CD14-positive monocyte (primary cell): Measurements from ENCODE around the gene FAM177A1. TPM values are rescaled to one million over a fixed set of nuclear protein-coding genes. Genes with fewer than 3 reads are reported as not detected.

Experiments used
- DNase-seq, 3 donors: peaks; one replicate each; pipeline ENCODE4 v3.0.0-alpha.2; 2011 to 2022
- H2AFZ ChIP-seq: 2 replicates; pipeline ENCODE4 v1.6.0; 2012; ENCODE audit warnings: mild to moderate bottlenecking, low read depth, low read length, inconsistent platforms; ENCODE audit not compliant: insufficient read depth, poor library complexity, severe bottlenecking
- H3K27ac ChIP-seq, 2 donors: 1 replicate in 1 of 2; 2 replicates in 1 of 2; pipeline ENCODE4 v1.5.1; 2012 to 2013; ENCODE audit warnings: low read length in 2 of 2, control low read depth in 1 of 2, inconsistent platforms in 1 of 2, low read depth in 1 of 2, mild to moderate bottlenecking in 1 of 2
- H3K27me3 ChIP-seq, 2 donors: one replicate each; pipeline versions ENCODE4 v1.6.0 to v1.6.1; 2011 to 2013; ENCODE audit warnings: low read length in 2 of 2; ENCODE audit not compliant: control insufficient read depth in 2 of 2, insufficient read depth in 2 of 2
- H3K36me3 ChIP-seq, 2 donors: replicated peaks in 1 of 2; 1 replicate in 1 of 2; 2 replicates in 1 of 2; pipeline versions ENCODE4 v1.5.1 to v1.6.1; 2012 to 2013; ENCODE audit warnings: low read length in 2 of 2, control low read depth in 1 of 2, inconsistent platforms in 1 of 2, mild to moderate bottlenecking in 1 of 2; ENCODE audit not compliant: insufficient read depth in 2 of 2, control insufficient read depth in 1 of 2
- H3K4me1 ChIP-seq, 2 donors: 1 replicate in 1 of 2; 2 replicates in 1 of 2; pipeline versions ENCODE4 v1.5.1 to v1.6.1; 2012 to 2013; ENCODE audit warnings: low read length in 2 of 2, control low read depth in 1 of 2, inconsistent platforms in 1 of 2, mild to moderate bottlenecking in 1 of 2, moderate library complexity in 1 of 2; ENCODE audit not compliant: insufficient read depth in 2 of 2, control insufficient read depth in 1 of 2
- H3K4me2 ChIP-seq: replicated peaks from 2 replicates; pipeline ENCODE3; 2012; ENCODE audit warnings: low read length, moderate library complexity, mild to moderate bottlenecking; ENCODE audit not compliant: poor library complexity, severe bottlenecking; ENCODE audit errors: extremely low read depth
- H3K4me3 ChIP-seq, 3 experiments: fragments of 200-600 bp in 1 of 3; sonication (generic) in 1 of 3; replicated peaks in 1 of 3; 1 replicate in 2 of 3; 2 replicates in 1 of 3; pipeline ENCODE4 v1.5.1; 2011 to 2013; ENCODE audit warnings: low read length in 3 of 3, mild to moderate bottlenecking in 3 of 3, control low read depth in 2 of 3, low read depth in 2 of 3, inconsistent platforms in 1 of 3, moderate library complexity in 1 of 3
- H3K79me2 ChIP-seq: 2 replicates; pipeline ENCODE4 v1.6.0; 2012; ENCODE audit warnings: mild to moderate bottlenecking, control low read depth, inconsistent platforms, low read length, moderate library complexity; ENCODE audit not compliant: insufficient read depth
- H3K9ac ChIP-seq: 2 replicates; pipeline ENCODE4 v1.6.0; 2017; ENCODE audit warnings: low read length, mild to moderate bottlenecking; ENCODE audit not compliant: insufficient read depth, poor library complexity, severe bottlenecking
- H3K9me3 ChIP-seq, 2 donors: replicated peaks in 1 of 2; 1 replicate in 1 of 2; 2 replicates in 1 of 2; pipeline versions ENCODE4 v1.5.1 to v1.6.1; 2012 to 2013; ENCODE audit warnings: low read length in 2 of 2, control low read depth in 1 of 2; ENCODE audit not compliant: control insufficient read depth in 1 of 2, insufficient read depth in 1 of 2
- H4K20me1 ChIP-seq: 2 replicates; pipeline ENCODE4 v1.6.0; 2012; ENCODE audit warnings: mild to moderate bottlenecking, low read length, control low read depth, moderate library complexity; ENCODE audit not compliant: insufficient read depth
- H3K27ac Mint-ChIP-seq, 7 donors: one replicate each; pipeline ENCODE4 v1.8.0; 2020; ENCODE audit warnings: mild to moderate bottlenecking in 7 of 7, mixed read lengths in 7 of 7, moderate library complexity in 6 of 7, inconsistent platforms in 2 of 7
- H3K27me3 Mint-ChIP-seq, 3 donors: one replicate each; pipeline ENCODE4 v1.8.0; 2021 to 2022; ENCODE audit warnings: low read depth in 3 of 3, mild to moderate bottlenecking in 3 of 3, mixed read lengths in 3 of 3, moderate library complexity in 3 of 3, inconsistent platforms in 1 of 3
- H3K36me3 Mint-ChIP-seq, 2 donors: one replicate each; pipeline ENCODE4 v1.8.0; 2020; ENCODE audit warnings: mixed read lengths in 2 of 2, inconsistent platforms in 1 of 2, mild to moderate bottlenecking in 1 of 2
- H3K4me1 Mint-ChIP-seq: one replicate; pipeline ENCODE4 v1.8.0; 2020; ENCODE audit warnings: mild to moderate bottlenecking, mixed read lengths
- H3K4me3 Mint-ChIP-seq, 2 donors: one replicate each; pipeline ENCODE4 v1.8.0; 2020; ENCODE audit warnings: mild to moderate bottlenecking in 2 of 2, mixed read lengths in 2 of 2, moderate library complexity in 1 of 2
- H3K9me3 Mint-ChIP-seq, 7 donors: one replicate each; pipeline ENCODE4 v1.8.0; 2020 to 2022; ENCODE audit warnings: mixed read lengths in 7 of 7, mild to moderate bottlenecking in 6 of 7, moderate library complexity in 6 of 7, inconsistent platforms in 2 of 7
- CTCF ChIP-seq: fragments of 200-600 bp; IDR thresholded peaks from one replicate; pipeline ENCODE4 v1.8.0; 2022; ENCODE audit warnings: antibody characterized with exemption, mild to moderate bottlenecking
- WGBS: methylation state at CpG from one replicate; pipeline ENCODE4 v1.1.5; 2013; ENCODE audit warnings: missing lambda C conversion rate; ENCODE audit not compliant: insufficient coverage; 5-methylcytosine and 5-hydroxymethylcytosine counted together
- intact Hi-C, 2 donors: fragments of 100-400 bp; cut with micrococcal nuclease; formaldehyde crosslinking; loops; one replicate each; pipeline versions ENCODE4 v1.15.0 to v1.15.1; 2023
- polyA plus RNA-seq, 3 donors: library from polyadenylated mRNA; depleted of rRNA in 1 of 3; unstranded in 2 of 3; stranded (reverse) in 1 of 3; fragments of 300-500 nt in 2 of 3; fragments of >200 nt in 1 of 3; fragmentation: Illumina TruSeq in 2 of 3; gene quantifications; 1 replicate in 2 of 3; 2 replicates in 1 of 3; pipeline ENCODE4 v1.2.3, GENCODE V29; 2012 to 2021

The FAM177A1 gene
- polyA plus RNA-seq, 3 donors: 12.5 to 48.1 (median 29.4) TPM

- no peaks in the 10 kb centered on the region for H3K9me3 ChIP-seq
- no peaks in the 10 kb centered on the region for H3K27me3 ChIP-seq
- peak overlapping the region; percentile 98 to 100 (median 99) for H3K27ac Mint-ChIP-seq
- intact Hi-C loops: loop anchor here (2.0 to 10.0 kb wide), 7 partner anchors 61 to 259 kb away; partner anchors contain the start of genes PPP2R3C (in 2 of the 2), SRP54 (in 2 of the 2) and PRORP (in 1 of the 2)
- H3K9me3 Mint-ChIP-seq: no peaks in the 10 kb centered on the region
- peak overlapping the region; percentile 94 for H3K9ac ChIP-seq
- peaks cover 0 to 1% (median 0%) of the 10 kb centered on the region in 3 donors for H3K27me3 Mint-ChIP-seq
- H3K4me3 Mint-ChIP-seq: peak overlapping the region; percentile 96 to 98
- TF ChIP-seq CTCF: no peak
- peaks cover 10% of the 10 kb centered on the region for H3K79me2 ChIP-seq
- peaks cover 25% of the 10 kb centered on the region for H3K4me1 Mint-ChIP-seq
- H3K4me3 ChIP-seq: peak overlapping the region; percentile 59 to 94 (median 86)
- H3K36me3 ChIP-seq: no peaks in the 10 kb centered on the region
- H4K20me1 ChIP-seq: no peaks in the 10 kb centered on the region
- DNase-seq: peak in 1 of 3 donors; percentile 31
- 0% methylated on average over 4 of the region's 6 CpGs for WGBS
- peak overlapping the region; percentile 80 to 94 for H3K27ac ChIP-seq
- H3K4me1 ChIP-seq: peaks cover 14 to 24% of the 10 kb centered on the region in 2 donors
- H3K36me3 Mint-ChIP-seq: peaks cover 4 to 7% of the 10 kb centered on the region in 2 donors
- H3K4me2 ChIP-seq: peak overlapping the region; percentile 95
- H2AFZ ChIP-seq: peak overlapping the region; percentile 62
Observed at GRCh38 chr14:35045798-35046047, 349 bp upstream of the FAM177A1 start.

GRCh38 chr14:35046751-35047536, 872 bp downstream of the FAM177A1 start:
- 30% methylated on average over 12 of the region's 23 CpGs for whole genome bisulfite sequencing
- Histone ChIP-seq H3K4me1 (peaks cover 15 to 24% of the 10 kb centered on the region in 2 donors), H3K27me3 (no peaks in the 10 kb centered on the region), H3K4me2 (peak overlapping the region; percentile 95), H2AFZ (peak overlapping the region; percentile 92), H3K9ac (peak overlapping the region; percentile 94), H4K20me1 (no peaks in the 10 kb centered on the region), H3K4me3 (peak overlapping the region; percentile 72 to 94 (median 72)), H3K79me2 (peaks cover 10% of the 10 kb centered on the region), H3K27ac (peak overlapping the region; percentile 89 to 95), H3K36me3 (peaks cover 0 to 5% of the 10 kb centered on the region in 2 donors), H3K9me3 (no peaks in the 10 kb centered on the region)
- Mint-ChIP-seq H3K27ac (peak overlapping the region; percentile 94 to 100 (median 98)), H3K36me3 (peaks cover 7 to 11% of the 10 kb centered on the region in 2 donors), H3K4me3 (peak overlapping the region; percentile 96), H3K27me3 (peaks cover 0 to 3% (median 0%) of the 10 kb centered on the region in 3 donors), H3K9me3 (no peaks in the 10 kb centered on the region), H3K4me1 (peaks cover 26% of the 10 kb centered on the region)
- TF ChIP-seq CTCF: no peak
- peak in 1 of 3 donors; percentile 16 for DNase-seq
- intact Hi-C loops: loop anchor here (2.0 to 10.0 kb wide), 7 partner anchors 62 to 258 kb away; partner anchors contain the start of genes PPP2R3C (in 2 of the 2), SRP54 (in 2 of the 2) and PRORP (in 1 of the 2)
